ENCODE results near the gene PPP2R5C.
A peak's percentile ranks its signal among the peaks of the same experiment; 100 is the strongest.

Gene PPP2R5C

DNA sequence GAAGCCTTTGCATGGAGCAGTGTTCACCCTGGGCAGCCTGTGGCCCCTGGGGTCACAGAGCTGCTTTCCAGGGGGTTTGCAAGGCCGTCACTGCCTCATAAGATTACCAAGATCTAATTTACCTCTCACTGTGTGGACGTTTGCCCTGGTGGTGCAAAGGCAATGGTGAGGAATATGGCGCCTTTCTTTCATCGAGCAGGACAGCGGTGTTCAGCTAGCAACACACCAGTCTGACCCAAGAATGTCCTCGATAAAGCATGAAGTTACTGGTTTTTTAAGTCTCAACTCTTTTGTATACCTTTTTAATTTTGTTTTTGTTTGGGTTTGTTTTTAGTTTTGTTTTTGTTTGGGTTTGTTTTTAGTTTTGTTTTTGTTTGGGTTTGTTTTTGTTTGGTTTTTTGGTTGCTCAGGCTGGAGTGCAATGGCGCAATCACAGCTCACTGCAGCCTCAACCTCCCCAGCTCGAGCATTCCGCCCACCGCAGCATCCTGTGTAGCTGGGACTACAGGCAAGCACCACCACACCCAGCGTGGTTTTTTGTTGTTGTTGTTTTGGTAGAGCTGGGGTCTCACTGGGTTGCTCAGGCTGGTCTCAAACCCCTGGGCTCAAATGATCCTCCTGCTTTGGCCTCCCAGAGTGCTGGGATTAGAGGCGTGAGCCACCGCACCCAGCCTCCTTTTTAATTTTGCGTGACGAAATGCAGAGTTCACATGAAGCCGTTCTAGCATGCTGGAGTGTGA lies 57.9 kb downstream of the PPP2R5C start:
- peak; percentile 85 for DNase-seq

DNA sequence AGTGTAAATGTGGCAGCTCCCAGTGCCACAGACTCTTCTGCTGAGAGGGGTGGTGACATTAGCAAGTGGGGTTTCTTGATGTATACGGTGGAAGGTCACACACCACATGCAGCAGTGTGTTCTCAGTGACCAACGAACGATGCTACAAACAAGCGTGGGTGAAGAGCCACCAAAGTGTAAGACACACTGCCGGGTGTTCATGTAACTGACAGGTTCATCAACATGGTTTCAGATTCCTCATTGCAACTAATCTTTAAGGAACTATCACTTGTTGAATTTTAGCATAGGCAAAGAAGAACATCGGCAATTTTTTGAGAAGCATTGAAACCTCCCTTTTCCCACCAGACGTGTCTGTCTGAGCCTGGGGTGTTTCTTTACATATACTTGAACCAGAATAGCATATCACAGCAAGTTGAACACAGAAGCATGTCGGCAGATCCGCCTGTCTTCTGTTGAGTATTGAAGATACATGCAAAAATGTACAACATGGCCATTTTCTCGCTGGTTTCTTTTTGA lies 58.8 kb downstream of the PPP2R5C start:
- peak; percentile 58 for DNase-seq

DNA sequence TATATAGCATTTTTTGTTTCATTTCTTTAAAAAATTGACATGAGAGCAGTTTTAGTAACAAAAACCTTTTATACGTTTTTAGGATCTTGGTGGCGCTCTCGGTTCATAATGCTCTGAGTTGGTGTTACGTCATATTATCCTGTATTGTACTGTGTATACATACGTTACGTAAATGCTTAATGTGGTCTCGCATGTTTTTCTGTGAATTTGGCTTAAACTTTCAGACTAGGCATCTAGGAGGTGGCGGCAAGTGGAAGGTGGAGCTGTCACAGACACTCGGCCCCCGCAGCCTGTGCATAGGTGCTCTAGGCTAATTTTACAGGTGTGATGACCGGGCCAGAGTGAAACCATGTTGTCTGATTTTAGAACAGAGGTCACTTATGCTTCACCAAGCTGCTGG lies 60.0 kb downstream of the PPP2R5C start:
- DNase-seq: peak; percentile 60

GRCh38 chr14:101823066-101823465 lies 61.6 kb downstream of the PPP2R5C start:
- DNase-seq: peak; percentile 44

GRCh38 chr14:101823511-101824120 lies 62.1 kb downstream of the PPP2R5C start:
- DNase-seq: peak; percentile 86

DNA sequence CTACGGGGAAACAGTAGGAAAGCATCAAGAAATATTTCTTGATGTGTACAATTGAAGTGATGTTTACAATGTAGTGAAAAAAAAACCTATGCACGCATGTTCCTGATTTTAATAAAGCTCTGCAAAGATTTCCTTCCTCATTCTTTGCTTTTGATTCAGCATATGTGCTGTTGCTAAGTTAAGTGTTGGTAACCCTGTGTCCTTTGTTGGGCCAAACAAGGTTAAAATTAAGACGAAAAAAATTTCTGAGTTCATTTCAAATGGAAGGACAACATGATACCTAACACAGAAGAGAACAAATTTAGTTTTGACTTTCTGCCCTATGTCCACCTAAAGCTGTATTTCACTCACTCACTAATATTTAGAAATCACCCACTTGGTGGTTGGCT lies 62.8 kb downstream of the PPP2R5C start:
- no peak for DNase-seq

GRCh38 chr14:101825797-101826196 lies 64.3 kb downstream of the PPP2R5C start:
- DNase-seq: no peak

DNA sequence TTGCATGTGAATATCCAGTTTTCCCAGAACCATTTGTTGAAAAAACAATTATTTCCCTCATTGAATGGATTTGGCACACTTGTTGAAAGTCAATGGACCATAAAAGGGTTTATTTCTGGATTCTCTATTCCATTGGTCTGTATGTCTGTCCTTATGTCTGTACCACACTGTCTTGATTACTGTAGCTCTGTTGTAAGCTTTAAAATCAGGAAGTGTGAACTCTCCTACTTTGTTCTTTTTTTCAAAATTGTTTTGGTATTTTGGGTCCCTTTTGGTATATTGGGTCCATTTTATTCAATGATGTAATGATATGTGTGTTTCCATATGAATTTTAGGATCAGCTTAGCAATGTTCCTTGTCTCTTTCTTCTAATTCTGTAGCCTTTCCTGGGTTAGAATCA lies 64.8 kb downstream of the PPP2R5C start:
- DNase-seq: no peak

DNA sequence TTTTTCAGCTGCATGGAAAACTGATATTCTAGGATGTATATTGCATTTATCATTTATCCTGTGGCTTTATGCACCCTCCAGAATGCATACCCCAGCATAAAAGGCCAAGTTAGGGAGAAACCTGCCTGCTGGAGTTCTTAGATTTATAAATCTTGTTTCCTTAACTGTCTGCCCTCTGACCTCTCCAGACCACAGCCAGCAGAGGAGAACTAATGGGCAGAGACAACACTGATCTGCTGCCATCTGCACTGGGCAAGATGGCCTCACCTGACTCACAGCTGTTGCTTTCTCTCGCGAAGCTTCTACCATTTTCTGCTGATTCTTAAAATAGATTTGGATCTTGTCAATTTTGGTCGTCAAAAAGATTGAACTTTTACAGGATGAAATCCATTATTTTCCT lies 65.8 kb downstream of the PPP2R5C start:
- DNase-seq: no peak

DNA sequence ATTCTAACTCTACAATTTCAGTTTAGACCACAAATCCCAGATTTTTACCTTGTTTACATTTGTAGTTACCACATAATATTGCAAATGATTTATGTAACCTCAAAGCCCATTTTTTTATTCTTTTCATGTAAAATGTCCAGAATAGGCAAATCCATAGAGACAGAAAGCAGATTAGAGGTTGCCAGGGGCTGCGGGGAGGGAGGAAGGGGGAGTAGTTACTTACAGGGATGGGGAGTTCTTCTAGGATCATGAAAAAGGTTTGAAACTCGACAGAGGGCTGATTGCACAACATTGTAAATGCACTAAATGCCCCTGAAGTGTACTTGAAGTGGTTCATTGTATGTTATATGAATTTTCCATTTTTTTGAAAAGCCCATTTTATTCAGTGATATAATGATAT lies 66.5 kb downstream of the PPP2R5C start:
- DNase-seq: no peak

GRCh38 chr14:101830271-101830670 lies 68.8 kb downstream of the PPP2R5C start:
- no peak for DNase-seq

DNA sequence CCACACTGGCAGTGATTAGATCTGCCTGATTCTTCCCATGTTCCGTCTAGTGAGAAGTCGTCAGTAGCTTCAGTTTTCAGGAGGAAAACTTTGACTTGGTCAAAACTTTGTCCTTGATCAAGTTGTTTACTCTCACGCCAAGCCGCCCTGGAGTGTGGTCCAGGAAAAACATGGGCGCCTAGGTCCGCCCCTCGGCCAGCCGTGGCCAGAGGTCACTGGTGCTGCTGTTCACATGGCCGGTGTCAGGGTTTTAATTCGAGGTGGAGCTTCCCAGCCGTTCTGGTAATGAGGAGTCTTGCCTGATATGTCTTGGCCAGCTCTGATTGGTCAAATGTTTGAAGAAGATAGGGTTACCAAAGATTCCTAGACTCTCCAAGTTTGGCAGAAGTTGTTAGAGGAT lies 71.5 kb downstream of the PPP2R5C start:
- DNase-seq: no peak

GRCh38 chr14:101834397-101834796 lies 72.9 kb downstream of the PPP2R5C start:
- no peak for DNase-seq

DNA sequence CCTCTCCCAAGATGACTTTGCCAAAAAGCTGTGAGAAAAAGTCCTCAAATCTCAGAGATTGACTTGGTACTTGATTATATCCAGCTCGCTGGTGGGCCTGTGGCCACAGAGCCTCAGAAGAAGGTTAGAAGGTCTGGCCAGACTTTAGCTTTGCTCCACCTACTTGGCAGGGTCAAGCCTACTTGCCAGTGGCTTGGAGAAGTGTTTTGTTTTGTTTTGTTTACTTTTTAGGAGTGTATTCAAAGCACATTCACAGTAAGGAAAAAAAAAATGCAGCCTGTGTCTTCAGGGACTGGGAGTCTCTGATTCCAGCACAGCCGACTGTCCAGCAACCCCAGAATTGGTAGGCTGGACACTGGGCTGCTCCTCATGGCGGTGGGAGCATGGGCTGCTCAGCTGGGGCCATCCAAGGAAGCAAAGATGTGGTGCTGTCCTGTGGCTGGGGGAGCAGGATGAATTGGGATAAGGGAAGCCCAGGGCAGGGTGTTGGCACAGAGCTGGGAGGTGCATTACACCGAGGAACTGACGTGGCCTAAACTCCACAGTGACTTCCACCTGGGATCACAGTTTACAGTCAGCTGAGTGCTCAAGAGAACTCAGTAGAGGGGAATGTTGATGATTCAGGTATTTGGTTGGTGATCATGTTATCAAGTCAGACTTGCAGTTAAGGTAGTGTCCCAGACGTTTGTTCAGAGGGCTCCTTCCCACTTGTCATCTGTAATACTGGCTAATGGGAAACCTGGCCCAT lies 73.5 kb downstream of the PPP2R5C start:
- DNase-seq: no peak

DNA sequence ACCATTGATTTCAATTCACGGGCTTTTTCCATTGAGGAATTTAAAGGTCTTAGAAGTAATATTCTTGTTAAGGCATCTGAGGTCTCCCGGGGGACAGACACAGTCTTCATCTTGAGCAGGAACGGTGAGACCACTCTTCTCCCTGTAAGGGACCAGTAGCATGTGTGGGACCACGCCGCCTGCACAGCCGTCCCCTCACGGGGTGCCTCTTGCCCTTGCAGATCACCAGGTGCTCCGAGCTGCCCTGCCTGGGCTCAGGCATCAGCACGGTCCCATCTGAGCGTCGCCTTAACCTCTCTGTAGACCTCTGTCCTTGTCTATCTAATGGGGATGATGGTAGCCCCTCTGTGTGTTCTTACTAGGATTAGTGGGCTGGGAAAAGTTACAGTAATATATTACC lies 74.1 kb downstream of the PPP2R5C start:
- no peak for DNase-seq

GRCh38 chr14:101836135-101836534 lies 74.6 kb downstream of the PPP2R5C start:
- DNase-seq: no peak

DNA sequence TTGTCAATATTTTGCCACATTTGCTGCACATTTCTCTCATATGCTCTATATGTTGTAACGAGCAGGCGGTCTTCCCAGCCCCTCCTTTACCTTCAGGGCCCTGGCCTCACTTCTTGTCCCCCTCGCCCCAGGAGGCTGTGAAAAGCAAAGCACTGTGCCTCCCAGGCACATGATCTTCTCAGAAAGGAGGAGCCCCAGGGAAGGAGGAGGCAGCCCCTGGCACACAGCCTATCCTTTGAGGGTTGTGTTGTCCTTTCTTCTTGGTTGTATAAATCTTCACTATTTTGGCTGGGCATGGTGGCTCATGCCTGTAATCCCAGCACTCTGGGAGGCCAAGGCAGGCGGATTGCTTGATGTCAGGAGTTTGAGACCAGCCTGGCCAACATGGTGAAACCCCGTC lies 77.0 kb downstream of the PPP2R5C start:
- DNase-seq: no peak

DNA sequence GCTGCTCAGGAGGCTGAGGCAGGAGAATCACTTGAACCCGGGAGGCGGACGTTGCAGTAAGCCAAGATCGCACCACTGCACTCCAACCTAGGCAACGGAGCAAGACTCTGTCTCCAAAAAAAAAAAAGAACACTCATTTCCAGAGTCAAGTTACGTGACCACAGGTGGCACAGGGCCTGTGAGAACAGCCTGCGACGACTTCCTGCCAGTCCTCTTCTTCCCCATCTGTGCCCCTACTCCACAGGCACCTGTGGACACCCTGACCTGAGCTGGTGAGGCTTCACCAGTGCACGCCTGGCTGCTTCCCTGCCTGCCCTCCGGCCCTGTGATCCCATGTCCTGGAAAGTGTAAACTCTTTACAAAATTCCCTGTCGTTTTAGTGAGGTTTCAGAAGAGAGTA lies 77.7 kb downstream of the PPP2R5C start:
- DNase-seq: peak; percentile 69

DNA sequence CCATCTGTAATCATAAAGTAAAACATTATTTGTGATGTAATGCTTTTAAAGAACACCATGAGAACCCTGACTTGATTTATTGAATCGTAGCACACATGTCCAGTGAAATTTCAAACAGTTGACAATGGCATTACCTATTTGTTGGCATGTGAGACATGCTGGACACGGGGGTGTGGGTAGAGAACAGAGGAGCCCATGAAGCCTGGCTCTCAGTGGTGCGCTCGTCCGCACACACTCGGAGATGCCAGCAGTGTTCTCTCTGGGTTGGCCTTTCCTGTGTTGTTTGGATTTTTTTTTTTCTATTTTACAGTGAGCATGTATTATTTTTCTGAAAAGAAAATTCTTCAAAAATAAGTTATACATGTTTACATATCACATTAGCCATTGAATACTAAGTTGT lies 78.2 kb downstream of the PPP2R5C start:
- DNase-seq: no peak

- DNase-seq: no peak
Observed at GRCh38 chr14:101840649-101841369, 79.3 kb downstream of the PPP2R5C start.

- no peak for DNase-seq
Observed at GRCh38 chr14:101843038-101843437, 81.5 kb downstream of the PPP2R5C start.

- DNase-seq: peak; percentile 77
Observed at GRCh38 chr14:101843665-101844064, 82.2 kb downstream of the PPP2R5C start.

DNA sequence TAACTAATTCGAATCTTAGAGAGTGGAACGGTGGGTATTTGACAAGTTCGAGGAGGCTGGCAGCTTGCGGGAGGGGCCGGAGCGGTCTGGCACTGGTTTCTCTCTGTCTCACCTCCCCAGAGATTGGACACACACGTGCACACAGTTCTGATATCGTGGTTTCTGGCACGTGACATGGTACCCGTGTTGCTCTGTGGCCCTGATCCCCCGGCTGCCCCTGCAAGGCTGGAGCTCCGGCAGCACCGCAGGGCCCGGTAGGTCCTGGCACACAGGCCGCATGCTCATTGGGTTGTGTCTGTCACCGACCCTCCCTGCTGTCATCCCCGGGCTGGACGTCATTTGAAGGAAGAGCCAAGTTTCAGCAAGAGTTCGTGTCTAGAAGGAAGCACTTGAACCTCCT lies 82.7 kb downstream of the PPP2R5C start:
- no peak for DNase-seq

All from activated CD4-positive, alpha-beta T cell treated with anti-CD3 and anti-CD28 coated beads, Interleukin-2, Interleukin-6, amounts not matched to agents 100 ng/mL and 50 ng/mL, durations not matched to agents 16 hours and 8 hours (primary cell).